ENCODE measurements around the gene NPPB. TPM values are rescaled to one million over a fixed set of nuclear protein-coding genes. Genes with fewer than 3 reads are reported as not detected.

Gene NPPB
- total and polyA plus RNA-seq, 9 of the 15 experiments (the other 6 are each of a cell fraction or from before 2014, with no cell fraction given): not detected

GRCh38 chr1:11882814-11883538 lies 24.2 kb upstream of the NPPB start (continued):
- TF ChIP-seq, protein P1, sequence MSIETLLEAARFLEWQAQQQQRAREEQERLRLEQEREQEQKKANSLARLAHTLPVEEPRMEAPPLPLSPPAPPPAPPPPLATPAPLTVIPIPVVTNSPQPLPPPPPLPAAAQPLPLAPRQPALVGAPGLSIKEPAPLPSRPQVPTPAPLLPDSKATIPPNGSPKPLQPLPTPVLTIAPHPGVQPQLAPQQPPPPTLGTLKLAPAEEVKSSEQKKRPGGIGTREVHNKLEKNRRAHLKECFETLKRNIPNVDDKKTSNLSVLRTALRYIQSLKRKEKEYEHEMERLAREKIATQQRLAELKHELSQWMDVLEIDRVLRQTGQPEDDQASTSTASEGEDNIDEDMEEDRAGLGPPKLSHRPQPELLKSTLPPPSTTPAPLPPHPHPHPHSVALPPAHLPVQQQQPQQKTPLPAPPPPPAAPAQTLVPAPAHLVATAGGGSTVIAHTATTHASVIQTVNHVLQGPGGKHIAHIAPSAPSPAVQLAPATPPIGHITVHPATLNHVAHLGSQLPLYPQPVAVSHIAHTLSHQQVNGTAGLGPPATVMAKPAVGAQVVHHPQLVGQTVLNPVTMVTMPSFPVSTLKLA (conservative IDR thresholded peaks at IDR 0.05): peak; percentile 73 to 87
- TF ChIP-seq SMARCA4 (IDR thresholded peaks at IDR 0.05) (peak; percentile 94), PTTG1 (tag; IDR thresholded peaks at IDR 0.05; ENCODE audit: low read depth) (no peak), POLR2AphosphoS5 (IDR thresholded peaks at IDR 0.05; ENCODE audit: control insufficient read depth, insufficient read depth, low read depth, low read length) (peak; percentile 97), ZNF707 (CRISPR knock-in tag; conservative IDR thresholded peaks at IDR 0.05) (peak; percentile 42; the same call in 1 of the 2 replicates), STAG1 (CRISPR knock-in tag; IDR thresholded peaks at IDR 0.05; ENCODE audit: borderline replicate concordance) (no peak), BHLHE40 (IDR thresholded peaks at IDR 0.05; ENCODE audit: low read length) (peak; percentile 94), TAF1 (IDR thresholded peaks at IDR 0.05; ENCODE audit: control insufficient read depth, extremely low read depth, insufficient read depth, low read length, severe bottlenecking) (peak; percentile 65), FOXA1 (IDR thresholded peaks at IDR 0.05; ENCODE audit: borderline replicate concordance) (no peak), CTBP1 (IDR thresholded peaks at IDR 0.05; ENCODE audit: borderline replicate concordance) (peak; percentile 98), ZC3H4 (CRISPR knock-in tag; IDR thresholded peaks at IDR 0.05; ENCODE audit: borderline replicate concordance) (no peak; the same call in 1 of the 2 replicates), SMARCB1 (IDR thresholded peaks at IDR 0.05; ENCODE audit: insufficient read length, low read depth) (peak; percentile 34), JUN (IDR thresholded peaks at IDR 0.05; ENCODE audit: borderline replicate concordance, low read depth, low read length) (peak; percentile 43; the same call in 1 of the 2 replicates), JUN (CRISPR knock-in tag; IDR thresholded peaks at IDR 0.05; ENCODE audit: borderline replicate concordance) (no peak), CHD2 (IDR thresholded peaks at IDR 0.05; ENCODE audit: low read depth, low read length) (no peak), MTA1 (IDR thresholded peaks at IDR 0.05; ENCODE audit: borderline replicate concordance) (peak; percentile 71; the same call in 1 of the 2 replicates), GABPB1 (CRISPR knock-in tag; IDR thresholded peaks at IDR 0.05) (0 out of 2 replicates have a peak, but pooled peaks have one; percentile 29), ZNF644 (tag; IDR thresholded peaks at IDR 0.05; ENCODE audit: low read depth) (peak; percentile 94), HDGF (IDR thresholded peaks at IDR 0.05) (peak; percentile 98), MTA2 (IDR thresholded peaks at IDR 0.05; ENCODE audit: low read depth) (peak; percentile 89), FOXK2 (conservative IDR thresholded peaks at IDR 0.05 in 1 of 2, IDR thresholded peaks at IDR 0.05 in 1 of 2; ENCODE audit: low read depth in 2 of 2) (0 out of 4 replicates have a peak, but pooled peaks of 1 of the 2 experiments have one; percentile 28), POLR3A (IDR thresholded peaks at IDR 0.05; ENCODE audit: borderline replicate concordance, extremely low read depth, insufficient read depth, insufficient read length) (no peak), TBL1XR1 (IDR thresholded peaks at IDR 0.05; ENCODE audit: low read length in 2 of 2) (peak; percentile 80 to 89; a peak in 3 of 4 replicates)
- TF ChIP-seq, protein P2, sequence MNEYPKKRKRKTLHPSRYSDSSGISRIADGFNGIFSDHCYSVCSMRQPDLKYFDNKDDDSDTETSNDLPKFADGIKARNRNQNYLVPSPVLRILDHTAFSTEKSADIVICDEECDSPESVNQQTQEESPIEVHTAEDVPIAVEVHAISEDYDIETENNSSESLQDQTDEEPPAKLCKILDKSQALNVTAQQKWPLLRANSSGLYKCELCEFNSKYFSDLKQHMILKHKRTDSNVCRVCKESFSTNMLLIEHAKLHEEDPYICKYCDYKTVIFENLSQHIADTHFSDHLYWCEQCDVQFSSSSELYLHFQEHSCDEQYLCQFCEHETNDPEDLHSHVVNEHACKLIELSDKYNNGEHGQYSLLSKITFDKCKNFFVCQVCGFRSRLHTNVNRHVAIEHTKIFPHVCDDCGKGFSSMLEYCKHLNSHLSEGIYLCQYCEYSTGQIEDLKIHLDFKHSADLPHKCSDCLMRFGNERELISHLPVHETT (CRISPR knock-in tag; conservative IDR thresholded peaks at IDR 0.05 in 1 of 2, IDR thresholded peaks at IDR 0.05 in 1 of 2): peak in 1 of 2 experiments; percentile 84; a peak in 1 of 4 replicates
- TF ChIP-seq, protein P3, sequence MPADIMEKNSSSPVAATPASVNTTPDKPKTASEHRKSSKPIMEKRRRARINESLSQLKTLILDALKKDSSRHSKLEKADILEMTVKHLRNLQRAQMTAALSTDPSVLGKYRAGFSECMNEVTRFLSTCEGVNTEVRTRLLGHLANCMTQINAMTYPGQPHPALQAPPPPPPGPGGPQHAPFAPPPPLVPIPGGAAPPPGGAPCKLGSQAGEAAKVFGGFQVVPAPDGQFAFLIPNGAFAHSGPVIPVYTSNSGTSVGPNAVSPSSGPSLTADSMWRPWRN (IDR thresholded peaks at IDR 0.05; ENCODE audit: low read depth): peak; percentile 98

Data from K562 (cell line).